C4-2B (cell line): Measurements from ENCODE around the gene TNFAIP2.

ENCODE experiments used
- H3K27ac ChIP-seq: fragments of 450-650 bp; 2 replicates; pipeline ENCODE4 v1.5.1; 2017
- ZFX ChIP-seq: fragments of 450-650 bp; IDR thresholded peaks from 2 replicates; pipeline ENCODE4 v1.6.1; 2017
- TF ChIP-seq, protein P1 (sequence below): fragments of 450-650 bp; conservative IDR thresholded peaks from 2 replicates; pipeline ENCODE4 v1.5.1; 2017; ENCODE audit warnings: mild to moderate bottlenecking

TNFAIP2 gene

DNA sequence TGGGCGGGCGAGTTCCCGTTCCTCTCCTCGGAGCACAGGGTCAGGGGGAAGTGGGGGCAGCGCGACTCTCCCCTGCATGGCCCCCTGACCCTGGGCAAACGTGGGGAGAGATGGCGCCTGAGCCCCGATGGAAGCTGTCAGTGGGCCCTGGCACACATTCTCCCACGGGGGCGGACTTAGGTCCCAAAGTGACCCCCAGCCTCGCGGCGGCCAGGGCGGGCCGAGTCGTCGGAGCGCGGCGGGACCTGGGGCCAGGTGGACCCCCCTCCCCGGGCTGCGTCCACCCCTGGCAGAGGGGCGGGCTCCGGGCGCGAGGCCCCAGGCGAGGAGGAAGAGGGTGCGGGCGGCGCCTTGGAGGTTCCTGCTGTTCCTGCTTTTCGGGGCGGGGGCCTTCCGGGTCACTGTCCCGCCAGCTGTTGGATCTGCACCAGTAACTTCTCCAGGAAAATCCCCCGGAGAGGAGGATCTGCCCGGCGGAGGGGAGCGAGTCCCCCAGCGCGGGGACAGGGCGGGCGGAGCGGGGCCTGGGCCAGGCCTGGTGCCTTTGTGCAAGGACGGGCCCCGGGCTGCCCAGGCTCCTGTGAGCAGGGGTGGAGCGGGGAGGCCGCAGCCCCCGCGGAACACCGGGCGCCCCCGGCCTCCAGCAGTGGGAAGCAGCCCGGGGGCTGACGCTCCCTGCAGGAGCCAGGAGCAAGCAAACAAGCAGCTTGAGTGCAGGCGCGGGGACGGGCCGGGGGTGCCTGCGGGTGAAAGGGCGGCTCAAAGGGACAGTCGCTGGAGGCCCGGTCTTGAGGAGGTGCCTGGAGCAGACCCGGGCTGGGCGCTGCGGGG, 15.3 kb downstream of the TNFAIP2 start:
- no peak overlapping the region for H3K27ac ChIP-seq
- TF ChIP-seq ZFX, result no peak
- TF ChIP-seq, protein P1, sequence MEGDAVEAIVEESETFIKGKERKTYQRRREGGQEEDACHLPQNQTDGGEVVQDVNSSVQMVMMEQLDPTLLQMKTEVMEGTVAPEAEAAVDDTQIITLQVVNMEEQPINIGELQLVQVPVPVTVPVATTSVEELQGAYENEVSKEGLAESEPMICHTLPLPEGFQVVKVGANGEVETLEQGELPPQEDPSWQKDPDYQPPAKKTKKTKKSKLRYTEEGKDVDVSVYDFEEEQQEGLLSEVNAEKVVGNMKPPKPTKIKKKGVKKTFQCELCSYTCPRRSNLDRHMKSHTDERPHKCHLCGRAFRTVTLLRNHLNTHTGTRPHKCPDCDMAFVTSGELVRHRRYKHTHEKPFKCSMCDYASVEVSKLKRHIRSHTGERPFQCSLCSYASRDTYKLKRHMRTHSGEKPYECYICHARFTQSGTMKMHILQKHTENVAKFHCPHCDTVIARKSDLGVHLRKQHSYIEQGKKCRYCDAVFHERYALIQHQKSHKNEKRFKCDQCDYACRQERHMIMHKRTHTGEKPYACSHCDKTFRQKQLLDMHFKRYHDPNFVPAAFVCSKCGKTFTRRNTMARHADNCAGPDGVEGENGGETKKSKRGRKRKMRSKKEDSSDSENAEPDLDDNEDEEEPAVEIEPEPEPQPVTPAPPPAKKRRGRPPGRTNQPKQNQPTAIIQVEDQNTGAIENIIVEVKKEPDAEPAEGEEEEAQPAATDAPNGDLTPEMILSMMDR, result no peak

DNA sequence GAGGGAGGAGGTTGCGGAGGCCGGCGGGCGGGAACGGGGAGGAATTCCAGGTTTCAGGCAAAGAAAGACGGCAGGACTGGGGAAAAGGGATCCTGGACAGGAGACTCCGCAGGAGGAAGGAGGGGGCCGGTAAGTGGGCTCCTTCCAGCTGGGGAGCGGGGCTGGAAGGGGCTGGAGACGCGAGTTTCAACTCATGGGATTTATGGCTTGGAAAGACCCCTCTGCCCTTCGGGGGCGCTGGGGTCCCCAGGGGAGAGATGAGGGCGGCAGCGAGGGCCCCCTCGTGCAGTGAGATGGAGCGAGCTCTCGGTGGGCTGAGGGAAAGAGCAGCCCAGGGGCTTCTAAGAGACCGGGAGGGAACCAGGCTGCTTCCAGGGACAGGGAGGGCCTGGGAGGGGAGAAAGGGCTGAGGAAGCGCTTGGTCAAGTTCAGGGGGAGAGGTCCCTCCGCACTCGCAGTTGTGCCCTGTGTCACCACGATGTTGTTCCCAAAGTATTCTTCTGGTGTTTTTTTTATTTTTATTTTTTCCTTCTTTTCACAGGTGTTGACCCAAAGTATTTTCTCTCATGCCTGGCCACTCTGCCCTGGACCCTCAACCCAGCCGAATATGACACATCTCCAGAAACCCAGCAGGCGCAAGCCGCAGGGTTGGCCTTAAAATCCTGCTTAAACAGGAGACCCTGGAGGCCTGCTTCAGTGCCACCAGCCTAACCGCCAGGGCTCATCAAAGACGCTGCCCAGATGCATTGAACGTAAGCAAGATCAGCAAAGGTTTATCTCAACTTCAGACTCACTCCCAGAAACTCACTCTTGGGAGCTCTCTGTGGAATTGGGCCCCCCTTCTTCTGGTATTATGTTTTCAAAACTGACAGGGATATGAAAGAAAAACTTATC, 16.1 kb downstream of the TNFAIP2 start:
- H3K27ac ChIP-seq, result no peak overlapping the region

DNA sequence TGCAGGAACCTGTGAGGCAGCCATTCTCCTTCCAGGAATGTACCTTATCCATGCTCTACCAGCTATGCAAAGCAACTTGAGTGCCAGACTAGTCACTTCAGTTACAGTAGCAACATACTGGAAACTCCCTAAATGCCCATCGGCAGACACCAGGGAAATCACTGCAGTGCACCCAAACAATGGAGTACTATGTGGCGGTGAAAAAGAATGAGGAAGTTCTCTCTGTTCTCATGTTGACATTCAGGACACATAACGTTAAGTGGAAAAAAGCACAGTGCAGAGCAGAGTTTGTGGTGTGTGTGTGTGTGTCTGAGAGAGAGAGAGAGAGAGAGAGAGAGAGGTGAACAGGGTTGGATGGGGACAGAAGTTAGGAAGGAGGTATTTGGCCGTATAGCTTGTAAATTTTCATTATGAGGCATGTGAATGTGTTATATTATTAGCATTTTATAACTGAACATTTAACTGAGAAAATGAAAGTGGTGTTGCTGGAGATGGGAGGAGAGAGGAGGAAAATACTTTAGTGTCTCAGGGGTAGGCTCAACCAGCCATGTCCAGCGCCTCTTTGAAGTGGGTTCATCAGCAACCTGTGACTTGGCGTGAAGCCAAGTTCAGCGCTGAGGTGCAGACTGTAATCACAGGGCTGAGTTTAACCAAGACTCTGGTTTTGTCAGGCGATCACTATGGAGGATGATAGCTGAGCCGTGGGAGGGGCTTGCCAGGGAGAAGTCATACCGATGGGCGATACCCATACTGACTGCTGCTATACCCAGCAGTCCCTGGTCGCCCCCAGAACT, 17.3 kb downstream of the TNFAIP2 start:
- TF ChIP-seq, protein P1, result no peak
- no peak for TF ChIP-seq ZFX
- no peak overlapping the region for H3K27ac ChIP-seq

More for the DNA sequence above, 16.1 kb downstream of the TNFAIP2 start:
- TF ChIP-seq, protein P1, result no peak

DNA sequence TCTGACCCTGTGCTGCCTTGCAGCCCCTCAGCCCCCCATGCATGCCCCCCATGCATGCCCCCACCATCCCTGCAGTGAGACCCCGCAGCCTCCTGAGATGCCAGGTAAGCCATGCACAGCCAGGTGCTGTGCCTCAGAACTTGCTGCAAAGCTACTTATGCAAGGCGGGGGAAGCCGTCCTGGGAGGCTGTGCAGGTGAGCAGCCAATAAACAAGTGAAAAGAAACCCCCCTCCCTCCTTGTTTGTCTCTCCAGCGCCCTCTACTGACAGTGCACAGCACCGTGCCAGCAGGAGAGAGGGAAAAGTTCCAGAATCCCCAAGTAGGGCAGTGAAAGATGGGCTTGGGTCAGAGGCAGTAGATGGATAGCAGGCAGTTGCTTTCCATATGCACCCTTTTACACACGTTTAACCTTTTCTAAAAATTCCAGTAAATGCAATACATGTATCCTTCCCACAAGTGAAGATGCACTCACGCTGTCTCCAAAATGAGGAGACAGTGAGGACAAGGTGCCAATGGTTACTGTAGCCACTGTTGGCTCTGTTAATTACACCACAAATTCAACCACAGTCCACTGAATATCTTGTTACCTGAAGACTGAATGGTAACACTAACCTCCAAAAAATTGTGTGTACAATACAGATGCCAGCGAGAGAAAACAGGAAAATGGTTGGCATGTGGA, 18.0 kb downstream of the TNFAIP2 start:
- H3K27ac ChIP-seq, result no peak overlapping the region; the same call in 1 of the 2 replicates
- TF ChIP-seq ZFX, result no peak
- TF ChIP-seq, protein P1, result no peak; the same call in 1 of the 2 replicates

DNA sequence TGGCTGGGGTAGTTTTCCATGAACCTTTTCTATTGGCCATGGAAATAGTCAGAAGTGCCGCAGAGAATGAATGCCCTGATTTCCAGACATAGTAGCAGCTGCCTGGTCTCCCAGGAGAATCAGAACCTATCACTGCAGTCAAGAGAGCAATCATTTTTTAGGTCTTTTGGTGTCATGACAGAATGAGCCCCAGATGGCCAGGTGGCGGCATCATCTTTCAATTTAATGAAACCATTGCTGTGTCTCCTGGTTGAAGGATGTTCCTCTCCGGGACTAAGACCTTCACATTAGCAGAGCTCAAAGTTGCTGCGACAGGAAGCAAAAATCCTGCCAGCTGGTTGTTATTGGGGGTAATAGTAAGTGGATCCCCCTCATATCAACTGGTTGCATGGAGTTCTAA, 18.8 kb downstream of the TNFAIP2 start:
- TF ChIP-seq ZFX, result no peak
- TF ChIP-seq, protein P1, result no peak
- peak overlapping the region; percentile 16; the same call in 1 of the 2 replicates for H3K27ac ChIP-seq

DNA sequence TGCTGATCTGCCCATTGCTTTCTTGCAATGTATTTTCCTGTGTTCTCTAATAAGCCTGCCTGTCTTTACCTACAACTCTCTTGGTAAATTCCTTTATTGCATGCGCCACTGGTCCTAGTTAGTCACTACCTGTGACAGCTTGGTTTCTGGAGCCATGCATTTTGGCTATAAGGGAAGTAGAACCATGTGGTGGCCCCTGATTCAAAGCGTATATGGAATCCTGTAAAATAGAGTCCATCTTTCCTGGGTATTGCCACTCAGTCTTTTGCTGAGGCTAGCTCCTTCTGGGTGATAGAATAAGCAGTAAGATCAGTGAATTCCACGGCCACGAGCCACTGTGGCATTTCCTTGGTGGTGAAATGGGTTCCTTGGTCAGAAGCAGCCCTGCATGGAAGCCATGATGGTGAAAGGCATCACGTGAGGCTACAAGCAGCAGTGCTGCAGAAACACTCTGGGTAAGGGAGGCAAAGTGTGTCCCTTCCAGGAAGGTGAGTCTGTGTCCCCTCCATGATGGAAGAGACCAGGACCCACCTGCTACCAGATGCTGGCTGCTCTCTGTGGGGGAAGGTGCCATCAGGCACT, 19.6 kb downstream of the TNFAIP2 start:
- TF ChIP-seq, protein P1, result no peak
- TF ChIP-seq ZFX, result no peak
- H3K27ac ChIP-seq, result peak overlapping the region; percentile 16; the same call in 1 of the 2 replicates
